NCI-H1436 treated with DMSO at 0.1 percent for 48 hours (cell line): Measurements from ENCODE around the gene HLA-DMB.

Source experiments
- DNase-seq: peaks from one replicate; lab custom pipeline; 2025; lab: John Stamatoyannopoulos, UW

HLA-DMB gene

GRCh38 chr6:32906539-32906938 is 34.3 kb downstream of the HLA-DMB start:
- no peak for DNase-seq

DNA sequence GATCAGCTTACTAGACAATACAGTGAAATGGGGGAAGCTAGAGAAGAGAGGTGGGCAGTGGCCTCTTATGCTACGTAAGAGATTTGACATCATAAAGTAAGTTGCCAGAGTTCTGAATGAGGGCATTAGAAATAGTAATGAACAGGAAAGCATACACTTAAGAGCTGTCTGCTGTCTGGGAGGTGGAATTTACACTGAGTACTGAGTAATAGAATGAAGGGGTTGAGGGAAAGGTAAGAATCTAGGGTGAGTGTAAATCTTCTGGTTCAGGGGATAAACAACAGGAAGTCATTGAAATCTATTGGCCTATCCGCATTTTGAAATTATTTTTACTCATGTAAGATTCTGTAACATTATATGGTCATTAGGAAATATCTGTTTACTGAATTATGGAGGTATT is 35.8 kb downstream of the HLA-DMB start:
- no peak for DNase-seq

DNA sequence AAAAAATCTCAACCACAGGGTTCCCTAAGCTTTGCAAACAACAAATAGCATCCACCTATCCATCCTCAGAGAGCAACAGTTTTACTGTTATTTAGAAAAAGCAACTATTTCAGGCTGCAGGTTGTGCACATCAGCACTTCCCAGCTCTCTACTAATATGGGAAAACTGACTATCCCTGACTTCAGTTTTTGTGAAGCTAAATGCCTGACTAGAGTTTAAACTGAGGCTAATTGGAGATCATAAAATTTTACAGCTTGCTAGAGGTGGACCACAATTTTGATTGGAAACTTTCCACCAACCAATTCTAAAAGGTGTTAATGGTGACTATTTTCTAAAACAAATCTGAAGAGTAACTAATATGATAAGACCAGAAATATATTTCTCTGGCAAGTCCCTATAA is 36.9 kb downstream of the HLA-DMB start:
- DNase-seq, result no peak

DNA sequence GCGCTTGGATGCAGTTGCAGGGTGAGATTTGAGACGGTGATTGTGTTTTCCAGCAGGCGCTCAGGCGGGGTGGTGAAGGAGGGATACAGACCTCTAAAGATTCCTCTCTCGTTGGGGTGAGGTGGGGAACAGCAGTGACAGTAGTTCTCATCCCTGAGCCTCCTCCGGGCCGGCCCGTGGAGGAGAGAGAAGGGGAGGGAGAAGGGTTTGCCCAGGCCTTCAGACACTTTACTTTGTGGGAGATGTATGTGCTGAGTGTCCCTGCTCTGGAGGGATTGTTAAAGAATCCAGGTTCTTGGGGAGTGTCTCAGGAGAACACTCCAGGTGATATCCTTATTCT is 45.9 kb downstream of the HLA-DMB start:
- no peak for DNase-seq

- DNase-seq, result peak; percentile 88
Observed at GRCh38 chr6:32894085-32895005, 46.5 kb downstream of the HLA-DMB start.

- no peak for DNase-seq
Observed at GRCh38 chr6:32890831-32891230, 50.0 kb downstream of the HLA-DMB start.

- no peak for DNase-seq
Observed at GRCh38 chr6:32889533-32889932, 51.3 kb downstream of the HLA-DMB start.

DNA sequence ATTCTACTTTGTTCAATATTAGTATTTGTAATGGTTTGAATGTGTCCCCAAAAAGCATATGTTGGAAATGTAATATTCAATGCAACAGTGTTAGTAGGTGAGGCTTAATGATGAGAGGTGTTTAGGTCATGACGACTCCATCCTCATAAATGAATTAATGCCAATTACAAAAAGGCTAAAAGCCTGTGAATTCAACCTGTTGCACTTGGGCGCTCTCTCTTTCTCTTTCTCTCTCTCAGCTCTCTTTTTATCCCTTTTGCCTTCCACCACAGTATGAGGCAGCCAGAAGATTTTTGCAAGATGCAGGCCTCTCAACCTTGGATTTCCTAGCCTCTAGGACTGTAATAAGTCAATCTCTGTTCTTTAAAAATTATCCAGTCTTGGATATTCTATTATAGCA is 52.3 kb downstream of the HLA-DMB start:
- no peak for DNase-seq

DNA sequence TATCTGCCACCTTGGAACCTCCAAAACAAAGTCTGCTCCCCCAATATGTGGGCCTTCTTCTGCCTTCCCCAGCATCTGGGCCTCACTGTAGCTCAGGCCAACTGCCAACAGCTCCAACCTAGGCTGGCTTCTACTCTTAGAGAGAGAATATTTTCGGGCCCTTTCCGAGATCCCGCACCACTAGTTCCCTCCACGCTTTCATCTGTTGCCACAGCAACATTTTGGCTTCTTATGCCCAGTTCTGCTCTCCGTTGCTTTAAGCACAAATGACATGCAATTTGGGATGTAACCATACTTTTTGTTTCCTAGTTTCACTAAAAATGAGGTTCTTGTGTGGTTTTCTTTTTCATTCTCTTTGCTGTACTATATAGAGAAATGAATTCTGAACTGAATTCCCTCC is 53.2 kb downstream of the HLA-DMB start:
- no peak for DNase-seq

- no peak for DNase-seq
Observed at GRCh38 chr6:32886681-32887383, 54.0 kb downstream of the HLA-DMB start.

DNA sequence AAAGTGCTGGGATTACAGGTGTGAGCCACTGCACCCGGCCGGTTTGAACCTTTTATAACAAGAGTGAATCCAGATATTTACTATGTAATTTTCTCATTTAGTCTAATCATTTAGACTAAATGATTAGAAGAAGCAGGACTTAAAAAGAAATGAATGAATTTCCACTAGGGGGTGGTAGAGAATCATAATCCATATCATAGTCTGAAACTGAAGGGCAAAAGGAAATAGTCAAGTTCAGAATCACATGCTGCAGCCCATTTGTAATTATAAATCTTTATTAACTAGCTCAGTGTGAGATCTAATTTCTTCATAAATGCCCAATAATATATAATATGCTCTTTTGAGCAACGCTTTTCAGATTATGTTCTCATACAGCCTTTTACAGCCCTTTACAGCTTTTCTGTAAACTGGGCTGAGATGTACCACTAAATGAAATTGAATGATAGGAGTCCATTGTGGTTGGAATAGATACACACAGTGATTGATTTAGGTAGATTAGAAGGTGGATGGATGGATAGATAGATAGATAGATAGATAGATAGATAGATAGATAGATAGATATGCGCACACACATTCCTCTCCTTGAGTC is 55.0 kb downstream of the HLA-DMB start:
- peak; percentile 24 for DNase-seq
